B cell (primary cell): Measurements from ENCODE around the gene DNAJB8. TPM values are rescaled to one million over a fixed set of nuclear protein-coding genes. Genes with fewer than 3 reads are reported as not detected.

Experiments used
- ATAC-seq: fragments of 200-7000 bp; cut with Tn5 transposase; one replicate; pipeline ENCODE4 v1.10.0; 2021; ENCODE audit warnings: low read depth, mild to moderate bottlenecking, moderate number of reproducible peaks, moderate library complexity
- CTCF ChIA-PET: fragments of 350-600 bp; sonication (Branson Sonifier 250); formaldehyde crosslinking; loops from one replicate; lab custom pipeline; 2021; ENCODE audit warnings: antibody characterized with exemption, inconsistent platforms; lab: Charles Lee
- POLR2A ChIA-PET: fragments of 350-600 bp; sonication (Branson Sonifier 250); formaldehyde crosslinking; loops from one replicate; lab custom pipeline; 2021; ENCODE audit warnings: antibody characterized with exemption; lab: Charles Lee
- DNase-seq: peaks from one replicate; pipeline ENCODE4 v3.0.0; 2013
- H2AFZ ChIP-seq: 2 replicates; pipeline ENCODE4 v1.6.1; 2012; ENCODE audit warnings: mild to moderate bottlenecking, low read depth, low read length; ENCODE audit not compliant: insufficient read depth, poor library complexity, severe bottlenecking
- H3K27ac ChIP-seq, 2 donors: 1 replicate in 1 of 2; 2 replicates in 1 of 2; pipeline ENCODE4 v1.5.1; 2012 to 2013; ENCODE audit warnings: low read length in 2 of 2, mild to moderate bottlenecking in 2 of 2, moderate library complexity in 1 of 2
- H3K27me3 ChIP-seq, 4 experiments: fragments of 200-600 bp in 1 of 4; sonication (generic) in 1 of 4; replicated peaks in 1 of 4; 1 replicate in 2 of 4; 2 replicates in 2 of 4; pipeline versions ENCODE4 v1.6.1 to v1.7.0; 2013 to 2016; ENCODE audit warnings: low read length in 3 of 4, mild to moderate bottlenecking in 2 of 4, mixed read lengths in 1 of 4, moderate library complexity in 1 of 4; ENCODE audit not compliant: insufficient read depth in 4 of 4, control insufficient read depth in 3 of 4; ENCODE audit errors: control extremely low read depth in 1 of 4
- H3K36me3 ChIP-seq, 2 experiments: replicated peaks in 1 of 2; 1 replicate in 1 of 2; 2 replicates in 1 of 2; pipeline versions ENCODE4 v1.6.1 to v1.7.1; 2013; ENCODE audit warnings: low read length in 1 of 2; ENCODE audit not compliant: insufficient read depth in 2 of 2, control insufficient read depth in 1 of 2; ENCODE audit errors: control extremely low read depth in 1 of 2, extremely low read depth in 1 of 2
- H3K4me1 ChIP-seq, 2 donors: fragments of 200-600 bp in 1 of 2; sonication (generic) in 1 of 2; 1 replicate in 1 of 2; 2 replicates in 1 of 2; pipeline versions ENCODE4 v1.5.1 to v1.6.1; 2013 to 2017; ENCODE audit warnings: low read length in 2 of 2; ENCODE audit not compliant: control insufficient read depth in 2 of 2, insufficient read depth in 2 of 2
- H3K4me2 ChIP-seq: replicated peaks from 2 replicates; pipeline ENCODE3; 2012; ENCODE audit warnings: mild to moderate bottlenecking, low read depth, low read length; ENCODE audit not compliant: poor library complexity, severe bottlenecking
- H3K4me3 ChIP-seq, 5 experiments: fragments of 200-600 bp in 1 of 5; sonication (generic) in 1 of 5; 1 replicate in 3 of 5; 2 replicates in 2 of 5; pipeline versions ENCODE4 v1.5.1 to v1.7.0; 2011 to 2016; ENCODE audit warnings: low read length in 4 of 5, mild to moderate bottlenecking in 4 of 5, low read depth in 2 of 5, control low read depth in 1 of 5, moderate library complexity in 1 of 5; ENCODE audit not compliant: insufficient read depth in 1 of 5; ENCODE audit errors: control extremely low read depth in 1 of 5, extremely low read depth in 1 of 5
- H3K79me2 ChIP-seq: fragments of 200-600 bp; sonication (generic); one replicate; pipeline ENCODE4 v1.6.0; 2016; ENCODE audit warnings: low read length; ENCODE audit not compliant: control insufficient read depth, insufficient read depth
- H3K9ac ChIP-seq: fragments of 200-600 bp; sonication (generic); 2 replicates; pipeline ENCODE4 v1.6.1; 2017; ENCODE audit warnings: mild to moderate bottlenecking, low read length, moderate library complexity
- H3K9me3 ChIP-seq, 3 donors: one replicate each; pipeline versions ENCODE4 v1.6.1 to v1.7.1; 2013; ENCODE audit warnings: low read length in 2 of 3; ENCODE audit not compliant: control insufficient read depth in 2 of 3, insufficient read depth in 1 of 3; ENCODE audit errors: control extremely low read depth in 1 of 3
- H4K20me1 ChIP-seq: 2 replicates; pipeline ENCODE4 v1.6.0; 2012; ENCODE audit warnings: mild to moderate bottlenecking, low read length; ENCODE audit not compliant: insufficient read depth, control insufficient read depth, poor library complexity, severe bottlenecking
- H3K27ac Mint-ChIP-seq: one replicate; pipeline ENCODE4 v1.8.0; 2021; ENCODE audit warnings: mixed read lengths
- H3K27me3 Mint-ChIP-seq: one replicate; pipeline ENCODE4 v1.8.0; 2021; ENCODE audit warnings: mixed read lengths
- H3K4me1 Mint-ChIP-seq: one replicate; pipeline ENCODE4 v1.8.0; 2021; ENCODE audit warnings: mixed read lengths
- H3K4me3 Mint-ChIP-seq: one replicate; pipeline ENCODE4 v1.8.0; 2021; ENCODE audit warnings: mixed read lengths
- H3K9me3 Mint-ChIP-seq: one replicate; pipeline ENCODE4 v1.8.0; 2022; ENCODE audit warnings: mixed read lengths; ENCODE audit not compliant: insufficient read depth
- EZH2 ChIP-seq: IDR thresholded peaks from 2 replicates; pipeline ENCODE4 v1.6.1; 2012; ENCODE audit warnings: borderline replicate concordance, low read depth, mild to moderate bottlenecking, moderate library complexity, low read length; ENCODE audit not compliant: insufficient read depth, poor library complexity, severe bottlenecking
- WGBS: methylation state at CpG from one replicate; pipeline ENCODE4 v1.1.5; 2013; ENCODE audit warnings: missing lambda C conversion rate; ENCODE audit not compliant: insufficient coverage; 5-methylcytosine and 5-hydroxymethylcytosine counted together
- intact Hi-C: fragments of 100-400 bp; cut with micrococcal nuclease; formaldehyde crosslinking; loops from one replicate; pipeline ENCODE4 v1.10.0; 2022
- polyA plus RNA-seq: library from polyadenylated mRNA; depleted of rRNA; stranded (reverse); fragments of >200 nt; gene quantifications from 2 replicates; pipeline ENCODE4 v1.2.3, GENCODE V29; 2012
- total RNA-seq, 2 donors: library from RNA; stranded (reverse); fragments of 120-200 nt in 1 of 2; gene quantifications; 1 replicate in 1 of 2; 2 replicates in 1 of 2; pipeline versions ENCODE4 v1.2.3 to v1.2.4, GENCODE V29; 2013 to 2022
- TF ChIP-seq, protein P1 (sequence below): fragments of 200-600 bp; IDR thresholded peaks from one replicate; pipeline ENCODE4 v1.8.0; 2022; ENCODE audit warnings: antibody characterized with exemption, mild to moderate bottlenecking

The DNAJB8 gene
- total and polyA plus RNA-seq, 2 donors (not counting 1 experiment from before 2014, with no cell fraction given) = not detected

GRCh38 chr3:128452678-128453275 is 13.9 kb downstream of the DNAJB8 start:
- H2AFZ ChIP-seq = no peak overlapping the region
- intact Hi-C loops = no loop called here
- H3K4me1 ChIP-seq = no peaks in the 10 kb centered on the region
- Mint-ChIP-seq H3K9me3 (peaks cover 3% of the 10 kb centered on the region), H3K27me3 (peaks cover 55% of the 10 kb centered on the region), H3K4me3 (no peak overlapping the region), H3K27ac (no peak overlapping the region), H3K4me1 (peaks cover 6% of the 10 kb centered on the region)
- no peak overlapping the region for H3K27ac ChIP-seq
- no peak for TF ChIP-seq EZH2
- TF ChIP-seq, protein P1, sequence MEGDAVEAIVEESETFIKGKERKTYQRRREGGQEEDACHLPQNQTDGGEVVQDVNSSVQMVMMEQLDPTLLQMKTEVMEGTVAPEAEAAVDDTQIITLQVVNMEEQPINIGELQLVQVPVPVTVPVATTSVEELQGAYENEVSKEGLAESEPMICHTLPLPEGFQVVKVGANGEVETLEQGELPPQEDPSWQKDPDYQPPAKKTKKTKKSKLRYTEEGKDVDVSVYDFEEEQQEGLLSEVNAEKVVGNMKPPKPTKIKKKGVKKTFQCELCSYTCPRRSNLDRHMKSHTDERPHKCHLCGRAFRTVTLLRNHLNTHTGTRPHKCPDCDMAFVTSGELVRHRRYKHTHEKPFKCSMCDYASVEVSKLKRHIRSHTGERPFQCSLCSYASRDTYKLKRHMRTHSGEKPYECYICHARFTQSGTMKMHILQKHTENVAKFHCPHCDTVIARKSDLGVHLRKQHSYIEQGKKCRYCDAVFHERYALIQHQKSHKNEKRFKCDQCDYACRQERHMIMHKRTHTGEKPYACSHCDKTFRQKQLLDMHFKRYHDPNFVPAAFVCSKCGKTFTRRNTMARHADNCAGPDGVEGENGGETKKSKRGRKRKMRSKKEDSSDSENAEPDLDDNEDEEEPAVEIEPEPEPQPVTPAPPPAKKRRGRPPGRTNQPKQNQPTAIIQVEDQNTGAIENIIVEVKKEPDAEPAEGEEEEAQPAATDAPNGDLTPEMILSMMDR = no peak
- peaks cover 0 to 12% (median 0%) of the 10 kb centered on the region in 4 experiments for H3K27me3 ChIP-seq
- H4K20me1 ChIP-seq = no peaks in the 10 kb centered on the region
- no peak for DNase-seq
- H3K9me3 ChIP-seq = peaks cover 0 to 12% (median 0%) of the 10 kb centered on the region in 3 donors
- no peaks in the 10 kb centered on the region for H3K79me2 ChIP-seq
- H3K4me3 ChIP-seq = no peak overlapping the region
- no peak overlapping the region for H3K4me2 ChIP-seq
- ATAC-seq = no peak
- POLR2A ChIA-PET = no interaction called here
- H3K36me3 ChIP-seq = no peaks in the 10 kb centered on the region
- H3K9ac ChIP-seq = no peak overlapping the region
- CTCF ChIA-PET = no interaction called here
- WGBS = 86% methylated on average over 19 of the region's 21 CpGs

GRCh38 chr3:128452120-128452519 is 14.6 kb downstream of the DNAJB8 start:
- Mint-ChIP-seq H3K9me3 (peaks cover 3% of the 10 kb centered on the region), H3K27me3 (peaks cover 55% of the 10 kb centered on the region)
- 91% methylated on average over 9 of the region's 9 CpGs for WGBS

More at GRCh38 chr3:128452120-128452519, 14.6 kb downstream of the DNAJB8 start:
- Histone ChIP-seq H2AFZ (no peak overlapping the region), H4K20me1 (no peaks in the 10 kb centered on the region), H3K27me3 (peaks cover 0 to 12% (median 0%) of the 10 kb centered on the region in 4 experiments), H3K27ac (no peak overlapping the region), H3K4me2 (no peak overlapping the region), H3K79me2 (no peaks in the 10 kb centered on the region), H3K4me3 (no peak overlapping the region), H3K9ac (no peak overlapping the region), H3K9me3 (peaks cover 0 to 18% (median 0%) of the 10 kb centered on the region in 3 donors), H3K36me3 (no peaks in the 10 kb centered on the region), H3K4me1 (no peaks in the 10 kb centered on the region)
- no peak for TF ChIP-seq EZH2
- TF ChIP-seq, protein P1 = no peak
- POLR2A ChIA-PET = no interaction called here
- ATAC-seq (no peak), DNase-seq (no peak)
- CTCF ChIA-PET = no interaction called here
- H3K27ac Mint-ChIP-seq = no peak overlapping the region
- H3K4me1 Mint-ChIP-seq = peaks cover 6% of the 10 kb centered on the region
- intact Hi-C loops = no loop called here
- no peak overlapping the region for H3K4me3 Mint-ChIP-seq
